HG02943 (cell line): ENCODE data around the gene TBC1D22B.
"Not testable (repeated sequence)": the region's sequence is repeated elsewhere in the genome, so short reads cannot be mapped to it uniquely, and the experiment has no call there.

Source experiments
- ATAC-seq: cut with Tn5 transposase; IDR thresholded peaks from one replicate; pipeline ENCODE4 v1.9.1; 2021; ENCODE audit warnings: mild to moderate bottlenecking, low read depth, moderate library complexity; ENCODE audit not compliant: unreplicated experiment

Gene TBC1D22B

GRCh38 chr6:37262446-37263026, 5.0 kb downstream of the TBC1D22B start:
- ATAC-seq: no peak

GRCh38 chr6:37265001-37265400, 7.4 kb downstream of the TBC1D22B start:
- no peak for ATAC-seq

GRCh38 chr6:37265860-37266259, 8.3 kb downstream of the TBC1D22B start:
- no peak for ATAC-seq

DNA sequence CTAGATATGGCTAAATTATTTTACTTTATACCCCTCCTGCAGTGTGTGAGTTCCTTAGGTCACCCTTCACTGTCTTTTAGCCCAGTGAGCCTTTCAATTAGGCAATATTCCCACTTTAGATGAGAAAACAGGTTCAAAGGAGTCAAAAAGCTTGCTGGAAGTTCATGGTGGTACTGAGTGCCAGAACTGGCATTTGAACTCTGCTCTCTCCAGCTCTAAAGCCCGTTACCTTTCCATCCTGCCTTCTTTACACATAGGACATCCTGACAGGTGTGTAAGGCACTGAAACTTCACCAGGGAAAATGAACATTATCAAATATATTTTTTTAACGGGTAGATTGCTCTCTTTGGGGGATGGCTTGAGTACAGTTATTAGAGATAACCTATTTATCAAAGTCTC, 11.5 kb downstream of the TBC1D22B start:
- no peak for ATAC-seq

DNA sequence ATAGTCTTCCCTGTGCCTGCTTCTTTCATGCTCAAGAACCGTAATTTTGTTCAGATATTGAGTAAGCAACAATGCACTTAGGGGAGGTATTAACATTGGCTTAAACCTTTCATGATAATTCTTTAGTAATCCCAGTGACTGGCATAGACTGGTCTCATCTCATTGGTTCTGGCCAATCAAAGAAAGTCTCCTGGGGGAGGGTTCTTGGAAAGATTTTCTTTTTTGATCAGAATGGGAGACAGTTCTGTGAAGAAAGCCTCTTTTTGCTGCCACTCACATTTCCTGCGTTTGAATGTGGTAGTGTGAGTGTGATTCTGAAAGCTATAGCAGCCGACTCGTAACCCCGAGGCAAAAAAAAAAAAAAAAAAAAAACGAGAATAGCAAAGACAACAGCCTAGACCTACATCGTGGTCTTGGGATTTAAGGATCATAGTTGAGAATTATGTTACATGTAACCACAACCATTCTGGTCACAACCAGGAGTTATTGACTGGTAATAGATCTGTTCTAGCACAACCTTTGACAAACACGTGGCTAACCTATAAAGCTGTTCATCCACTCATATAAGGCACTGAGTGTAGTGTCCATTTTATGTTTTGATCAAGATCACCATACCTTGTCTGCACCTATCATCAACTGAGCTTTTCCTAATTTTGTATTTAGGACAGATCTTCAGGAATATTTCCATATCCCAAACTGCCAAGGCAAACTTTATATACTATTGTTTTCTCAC, 15.4 kb downstream of the TBC1D22B start:
- ATAC-seq: no peak

DNA sequence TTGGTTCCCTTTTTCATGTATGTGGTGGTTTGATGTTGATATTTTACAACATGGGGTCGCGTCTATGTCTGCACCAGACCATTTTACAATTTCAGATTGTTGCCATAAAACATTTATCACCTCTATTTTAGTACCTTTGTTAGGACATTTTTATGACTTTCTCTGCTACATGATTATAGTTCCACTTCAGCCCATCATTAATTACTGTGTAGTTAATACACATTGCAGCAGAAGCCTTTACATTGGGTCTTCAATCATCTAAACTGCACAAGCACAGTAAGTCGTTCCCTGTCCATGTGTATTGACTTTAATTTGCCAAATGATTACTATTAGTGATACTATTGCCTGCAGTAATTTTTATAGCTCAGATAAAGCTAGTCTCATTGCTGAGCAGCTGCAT, 16.1 kb downstream of the TBC1D22B start:
- no peak for ATAC-seq

DNA sequence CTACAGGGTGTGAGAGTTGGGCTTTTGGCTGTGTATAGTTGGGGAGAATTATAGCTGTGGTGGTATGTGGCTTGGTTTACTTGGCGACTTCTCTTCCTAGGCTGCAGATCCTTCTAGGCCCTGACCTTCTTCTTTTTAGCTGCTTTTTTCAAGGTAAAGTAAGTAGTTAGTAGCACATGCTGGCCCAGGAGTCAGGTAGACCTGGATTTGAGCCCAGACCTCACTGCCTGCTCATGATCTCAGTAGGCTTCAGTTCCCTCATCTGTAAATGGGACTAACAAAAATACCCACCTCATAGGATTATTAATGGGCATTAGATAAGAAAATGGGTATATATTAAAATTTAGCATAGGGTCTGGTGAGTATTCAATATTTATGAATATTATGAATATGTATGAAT, 17.8 kb downstream of the TBC1D22B start:
- no peak for ATAC-seq

GRCh38 chr6:37277001-37277409, 19.4 kb downstream of the TBC1D22B start:
- no peak for ATAC-seq

GRCh38 chr6:37279366-37280134, 22.0 kb downstream of the TBC1D22B start:
- no peak for ATAC-seq

DNA sequence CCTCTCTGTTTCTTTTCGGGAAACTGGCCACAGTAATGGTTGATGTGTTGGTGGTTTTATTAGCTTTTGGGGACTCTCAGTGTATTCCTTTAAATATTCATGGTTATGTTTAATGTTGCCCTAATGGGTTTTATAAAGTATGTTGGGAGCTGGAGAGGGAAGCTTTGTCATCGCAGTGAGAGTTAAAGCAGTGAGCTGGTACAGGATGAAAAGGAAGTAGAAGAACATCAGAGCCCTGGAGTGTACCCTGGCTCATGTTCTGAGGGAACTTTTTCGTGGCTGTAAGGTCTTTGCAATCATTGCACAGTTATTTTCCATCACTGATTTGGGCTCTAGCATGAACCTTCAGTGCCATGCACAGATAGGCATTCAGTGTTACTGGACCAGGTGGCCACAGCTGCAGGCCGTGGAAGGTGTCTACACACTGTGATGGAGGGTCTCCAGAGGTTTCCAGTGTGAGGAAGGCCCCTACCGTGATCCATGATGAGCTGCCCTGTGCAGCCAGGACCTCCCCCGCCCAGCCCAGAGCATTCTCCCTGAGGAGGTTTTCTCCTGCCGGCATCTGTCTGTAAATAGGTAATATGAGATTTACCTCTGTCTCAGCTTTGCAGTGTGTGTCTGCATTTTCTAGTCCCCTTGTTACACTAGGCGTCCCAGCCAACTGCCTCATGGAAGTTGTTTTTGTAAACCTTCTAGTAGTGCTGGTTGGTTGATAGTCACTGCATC, 22.8 kb downstream of the TBC1D22B start:
- ATAC-seq: no peak

GRCh38 chr6:37282371-37282770, 24.8 kb downstream of the TBC1D22B start:
- ATAC-seq: no peak

- no peak for ATAC-seq
Measured at GRCh38 chr6:37283268-37283667, 25.7 kb downstream of the TBC1D22B start.

DNA sequence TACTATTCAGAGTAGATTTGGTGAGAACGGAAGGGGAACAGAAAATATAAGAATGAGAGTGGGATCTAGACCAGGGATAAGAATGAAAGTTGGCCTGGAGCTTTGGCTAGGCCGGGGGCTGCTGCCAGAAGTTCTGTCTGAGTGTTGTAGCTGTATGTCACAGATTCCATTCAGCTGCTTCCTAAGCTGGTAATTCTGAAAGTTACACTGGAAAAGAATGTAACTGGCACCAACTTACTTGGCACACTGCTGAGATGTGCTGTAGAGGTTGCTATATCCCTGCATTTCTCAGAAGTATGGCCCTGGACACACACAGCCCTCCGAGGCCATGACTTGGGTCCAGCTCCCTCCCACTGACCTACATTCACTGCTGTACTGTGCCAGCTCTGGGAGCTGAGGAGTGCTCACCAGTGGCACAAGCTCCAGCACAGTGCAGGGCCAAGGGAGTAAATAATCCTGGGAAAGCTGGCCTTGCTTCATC, 26.1 kb downstream of the TBC1D22B start:
- no peak for ATAC-seq

DNA sequence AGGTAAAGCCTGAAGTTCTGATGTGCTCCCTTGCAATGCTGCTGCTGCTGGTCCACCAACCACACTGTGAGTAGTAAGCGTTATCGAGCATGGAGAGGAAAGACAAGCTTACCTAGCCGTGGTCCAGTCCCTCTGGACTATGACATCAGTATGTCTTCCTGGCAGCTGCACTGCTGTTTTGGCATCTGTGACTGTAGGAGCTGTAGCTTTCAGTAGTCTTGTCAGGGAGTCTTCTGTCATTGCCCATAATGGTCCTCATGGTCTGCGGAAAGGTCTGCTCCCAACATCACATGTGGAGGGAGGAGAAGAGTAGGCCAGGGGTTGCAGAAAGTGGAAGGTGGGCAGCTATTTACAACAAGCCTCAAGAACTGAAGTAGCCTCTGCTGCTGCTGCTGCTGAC, 27.2 kb downstream of the TBC1D22B start:
- ATAC-seq: no peak

GRCh38 chr6:37285861-37286311, 28.3 kb downstream of the TBC1D22B start:
- no peak for ATAC-seq

GRCh38 chr6:37287519-37288157, 30.1 kb downstream of the TBC1D22B start:
- ATAC-seq: no peak

DNA sequence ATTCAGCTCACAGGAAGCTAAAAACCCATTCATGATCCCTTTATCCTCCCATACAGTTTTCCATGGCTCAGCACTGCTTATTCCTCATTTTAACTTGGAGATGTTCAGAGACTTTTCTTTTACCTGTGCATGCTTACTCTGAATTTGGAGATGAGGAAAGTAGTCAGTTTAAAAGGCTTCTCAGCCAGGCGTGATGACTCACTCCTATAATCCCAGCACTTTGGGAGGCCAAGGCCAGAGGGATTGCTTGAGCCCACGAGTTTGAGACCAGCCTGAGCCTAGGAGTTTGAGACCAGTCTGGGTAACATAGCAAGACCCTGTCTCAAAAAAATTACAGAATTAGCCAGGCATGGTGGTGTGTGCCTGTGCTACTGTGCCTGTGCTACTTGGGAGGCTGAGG, 30.7 kb downstream of the TBC1D22B start:
- no peak for ATAC-seq

- ATAC-seq: no peak
Measured at GRCh38 chr6:37289931-37290330, 32.4 kb downstream of the TBC1D22B start.

DNA sequence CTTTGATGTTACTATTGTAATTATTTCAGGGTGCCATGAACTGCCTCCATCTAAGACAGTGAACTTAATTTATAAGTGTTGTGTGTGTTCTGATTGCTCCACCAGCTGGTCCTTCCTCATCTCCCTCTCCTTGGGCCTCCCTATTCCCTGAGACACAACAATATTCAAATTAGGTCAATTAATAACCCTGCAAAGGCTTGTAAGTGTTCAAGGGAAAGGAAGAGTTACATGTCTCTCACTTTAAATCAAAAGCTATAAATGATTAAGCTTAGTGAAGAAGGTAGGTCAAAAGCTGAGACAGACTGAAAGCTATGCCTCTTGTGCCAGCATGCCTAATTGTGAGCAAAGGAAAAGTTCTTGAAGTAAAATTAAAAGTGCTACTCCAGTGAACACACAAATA, 35.9 kb downstream of the TBC1D22B start:
- ATAC-seq: no peak

GRCh38 chr6:37297637-37298036, 40.1 kb downstream of the TBC1D22B start:
- ATAC-seq: not testable (repeated sequence)
